GM19324 (cell line): ENCODE measurements around the gene ERFL.

ENCODE experiments used
- ATAC-seq: cut with Tn5 transposase; IDR thresholded peaks from one replicate; pipeline ENCODE4 v1.9.1; 2021; ENCODE audit warnings: mild to moderate bottlenecking, moderate library complexity; ENCODE audit not compliant: unreplicated experiment, low FRiP score

Gene ERFL

GRCh38 chr19:41928221-41928683 lies at the start of gene ERFL:
Gene ERFL (minus strand): TSS chr19:41928449. CDS start chr19:41912919, 15,530 bp downstream.
- no peak for ATAC-seq

GRCh38 chr19:41977916-41978315 lies 49.7 kb upstream of the ERFL start:
- ATAC-seq, result no peak

GRCh38 chr19:41974652-41975051 lies 46.4 kb upstream of the ERFL start:
- no peak for ATAC-seq

DNA sequence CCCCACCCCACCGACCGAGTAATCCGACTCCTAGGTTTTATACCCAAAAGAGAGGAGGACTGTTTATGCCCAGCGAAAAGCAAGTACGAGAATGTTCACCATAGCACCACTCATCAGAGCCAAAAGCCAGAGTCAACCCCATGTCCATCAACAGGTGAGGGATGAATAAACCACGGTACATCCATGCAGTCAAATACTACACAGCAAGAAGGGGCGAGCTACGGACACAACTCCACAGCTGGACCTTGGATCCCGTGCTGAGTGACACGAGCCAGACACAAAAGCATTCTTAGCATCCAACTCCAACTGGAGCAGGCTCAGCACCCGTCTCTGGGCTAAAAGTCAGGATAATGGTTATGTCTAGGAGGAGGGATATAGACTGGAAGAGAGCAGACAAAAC lies 43.1 kb upstream of the ERFL start:
- no peak for ATAC-seq

GRCh38 chr19:41969772-41970458 lies 41.7 kb upstream of the ERFL start:
- ATAC-seq, result no peak

DNA sequence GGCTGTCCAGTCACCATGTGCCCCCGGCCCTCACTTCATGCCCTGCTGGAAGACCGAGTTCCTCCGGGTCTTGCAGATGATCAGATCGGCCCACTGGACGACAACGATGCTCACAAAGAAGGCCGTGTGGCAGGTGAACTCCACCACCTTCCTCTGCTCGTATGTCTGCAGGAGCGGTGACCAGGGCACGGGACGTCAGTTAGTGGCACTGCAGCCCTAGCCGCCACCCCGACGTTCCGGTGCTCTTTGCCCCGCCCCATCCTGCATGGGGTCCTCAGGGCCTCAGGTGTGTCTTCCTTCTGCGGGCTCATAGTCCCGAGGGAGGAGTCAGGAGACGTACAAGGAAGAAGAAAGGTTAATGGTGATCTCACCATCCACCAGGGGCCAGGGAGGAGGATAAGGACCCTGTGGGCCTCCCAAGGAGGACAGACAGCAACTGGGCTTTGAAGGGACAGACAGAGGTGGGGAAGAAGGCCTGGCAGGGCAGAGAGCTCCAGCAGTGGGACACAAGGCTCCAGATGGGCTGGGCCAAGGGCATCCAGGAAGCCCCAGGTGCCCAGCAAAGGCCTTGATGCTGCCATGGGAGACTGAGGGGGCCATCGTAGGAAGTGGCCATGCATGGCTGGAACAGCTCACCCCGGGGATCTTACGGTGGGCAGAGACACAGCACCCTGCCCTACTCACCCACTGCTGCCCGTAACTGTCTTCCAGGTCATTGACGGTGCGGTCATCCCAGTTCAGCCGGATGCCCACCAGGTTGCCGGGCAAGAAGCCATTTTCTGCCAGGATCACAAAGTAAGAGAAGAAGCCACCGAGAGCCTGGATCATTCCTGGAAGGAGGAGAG lies 40.7 kb upstream of the ERFL start:
- ATAC-seq, result no peak

DNA sequence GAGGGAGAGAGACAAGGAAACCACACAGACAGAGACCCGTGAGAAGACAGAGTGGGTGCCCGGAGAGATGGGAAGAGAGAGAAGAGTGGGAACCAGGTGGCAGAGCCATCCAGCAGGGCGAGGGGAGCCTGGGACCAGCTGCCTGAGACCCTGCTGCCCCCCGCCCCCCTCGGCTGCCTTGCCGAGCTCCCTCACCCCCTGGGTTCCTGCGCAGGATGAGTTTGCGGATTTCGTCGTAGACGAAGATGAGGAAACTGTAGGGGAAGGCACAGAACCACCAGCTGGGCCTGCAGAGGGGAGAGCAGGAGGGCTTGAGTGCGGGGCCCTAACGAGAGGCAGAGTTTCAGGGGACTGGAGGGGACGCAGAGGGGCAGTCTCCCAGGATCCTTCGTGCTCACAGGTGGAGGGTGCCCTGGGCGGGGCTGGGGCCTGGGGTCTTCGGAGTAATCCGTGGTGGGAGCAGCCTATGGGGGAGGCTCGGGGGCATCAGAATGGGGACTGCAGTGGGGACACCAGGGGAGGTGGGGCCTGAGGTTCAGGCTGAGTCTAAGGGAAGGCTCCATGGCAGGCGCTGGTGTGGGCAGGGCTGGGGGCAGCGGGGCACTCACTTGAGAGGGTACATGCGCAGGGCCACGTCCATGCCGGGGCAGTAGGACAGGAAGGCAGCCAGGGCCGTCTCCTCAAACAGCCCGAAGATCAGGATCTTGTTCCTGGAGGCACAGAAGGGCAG lies 39.0 kb upstream of the ERFL start:
- ATAC-seq, result no peak

DNA sequence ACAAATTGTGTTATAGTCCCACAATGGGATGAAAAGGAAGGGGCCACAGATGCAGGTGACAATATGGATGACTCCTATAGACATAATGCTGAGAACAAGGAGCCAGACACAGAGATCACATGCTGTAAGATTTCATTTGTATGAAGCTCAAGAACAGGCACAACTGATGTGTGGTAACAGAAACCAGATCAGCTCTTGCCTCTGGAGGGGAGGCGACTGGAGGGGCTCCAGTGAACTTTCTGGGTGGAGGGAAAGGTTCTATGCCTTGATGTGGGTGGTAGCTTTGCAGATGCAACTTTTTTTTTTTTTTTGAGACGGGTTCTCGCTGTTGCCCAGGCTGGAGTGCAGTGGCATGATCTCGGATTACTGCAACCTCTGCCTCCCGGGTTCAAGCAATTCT lies 36.9 kb upstream of the ERFL start:
- ATAC-seq, result no peak

DNA sequence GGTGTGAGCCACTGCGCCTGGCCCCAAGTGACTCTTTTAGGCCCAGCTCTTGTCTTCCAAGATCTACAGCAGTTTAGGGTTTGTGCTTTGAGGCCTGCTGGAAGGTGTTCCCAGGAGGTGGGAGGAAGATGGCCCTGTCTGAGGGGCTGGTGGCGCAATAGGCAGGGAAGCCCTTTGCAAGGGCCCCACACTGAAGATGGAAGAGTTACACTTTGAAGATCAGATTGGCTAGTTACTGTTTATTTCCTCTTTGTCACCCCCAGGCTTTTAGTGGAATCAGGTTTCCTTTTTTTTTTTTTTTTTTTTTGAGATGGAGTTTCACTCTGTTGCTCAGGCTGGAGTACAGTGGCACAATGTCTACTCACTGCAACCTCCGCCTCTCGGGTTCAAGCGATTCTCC lies 32.7 kb upstream of the ERFL start:
- ATAC-seq, result no peak

- ATAC-seq, result peak; percentile 82
Measured at GRCh38 chr19:41959056-41960053, 31.1 kb upstream of the ERFL start, which contains the start of gene RABAC1. Gene RABAC1 (minus strand): TSS chr19:41959321. CDS start chr19:41959292, 29 bp downstream.

DNA sequence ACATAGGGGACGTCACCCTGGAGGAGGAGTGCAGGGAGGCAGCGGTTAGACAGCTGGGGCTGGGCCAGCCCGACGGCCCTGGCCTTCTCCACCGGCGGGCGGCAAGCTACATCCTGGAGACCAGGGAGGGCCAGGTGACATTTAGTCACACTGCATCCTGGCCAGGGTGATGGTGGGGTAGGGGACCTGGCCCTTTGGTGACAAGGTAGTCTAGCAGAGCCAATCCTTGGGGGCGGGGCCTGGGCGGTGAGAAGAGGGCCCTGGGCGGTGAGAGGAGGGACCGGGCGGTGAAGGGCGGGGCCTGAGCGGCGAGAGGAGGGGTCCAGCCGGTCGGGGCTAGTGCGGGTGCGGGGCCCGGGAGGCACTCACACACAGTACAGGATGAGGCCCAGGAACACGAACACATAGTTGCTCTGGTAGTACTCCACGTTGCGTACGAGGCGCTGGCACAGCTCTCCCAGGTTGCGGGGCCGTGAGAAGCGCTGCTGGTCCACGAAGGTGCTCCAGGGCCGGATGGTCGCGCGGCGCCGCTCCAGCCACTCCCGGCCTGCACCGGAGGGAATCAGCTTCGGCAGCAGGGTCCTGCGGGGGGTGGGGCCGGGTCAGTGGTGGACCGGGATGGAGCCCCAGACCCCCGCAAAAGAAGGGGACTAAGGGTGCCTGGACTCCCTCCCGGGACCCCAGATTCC lies 30.3 kb upstream of the ERFL start:
- peak; percentile 50 for ATAC-seq

DNA sequence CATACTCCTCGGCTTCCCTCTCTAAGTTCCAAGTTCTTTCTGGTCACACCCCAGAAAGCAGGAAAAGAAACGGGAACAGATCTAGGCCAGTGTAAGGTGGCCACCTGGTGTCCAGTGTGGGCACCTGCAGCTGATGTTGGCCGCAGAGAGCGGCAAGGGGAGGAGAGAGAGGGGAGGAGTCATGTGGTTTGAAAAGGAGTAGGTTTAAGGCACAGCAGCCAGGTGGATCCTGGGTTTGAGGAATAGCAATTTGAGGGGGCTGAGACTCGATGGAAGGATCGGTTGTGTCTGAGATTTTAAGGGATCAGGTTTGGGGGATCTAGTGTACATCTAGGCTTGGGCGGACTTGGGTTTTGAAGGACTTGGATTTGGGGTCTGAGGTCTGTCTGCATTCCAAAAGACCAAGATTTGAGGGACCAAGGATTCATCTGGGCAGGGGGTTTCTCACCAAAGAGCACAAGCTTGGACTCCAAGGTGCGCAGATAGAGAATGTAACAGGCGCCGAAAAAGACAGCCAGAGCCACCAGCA lies 29.7 kb upstream of the ERFL start:
- peak; percentile 36 for ATAC-seq

DNA sequence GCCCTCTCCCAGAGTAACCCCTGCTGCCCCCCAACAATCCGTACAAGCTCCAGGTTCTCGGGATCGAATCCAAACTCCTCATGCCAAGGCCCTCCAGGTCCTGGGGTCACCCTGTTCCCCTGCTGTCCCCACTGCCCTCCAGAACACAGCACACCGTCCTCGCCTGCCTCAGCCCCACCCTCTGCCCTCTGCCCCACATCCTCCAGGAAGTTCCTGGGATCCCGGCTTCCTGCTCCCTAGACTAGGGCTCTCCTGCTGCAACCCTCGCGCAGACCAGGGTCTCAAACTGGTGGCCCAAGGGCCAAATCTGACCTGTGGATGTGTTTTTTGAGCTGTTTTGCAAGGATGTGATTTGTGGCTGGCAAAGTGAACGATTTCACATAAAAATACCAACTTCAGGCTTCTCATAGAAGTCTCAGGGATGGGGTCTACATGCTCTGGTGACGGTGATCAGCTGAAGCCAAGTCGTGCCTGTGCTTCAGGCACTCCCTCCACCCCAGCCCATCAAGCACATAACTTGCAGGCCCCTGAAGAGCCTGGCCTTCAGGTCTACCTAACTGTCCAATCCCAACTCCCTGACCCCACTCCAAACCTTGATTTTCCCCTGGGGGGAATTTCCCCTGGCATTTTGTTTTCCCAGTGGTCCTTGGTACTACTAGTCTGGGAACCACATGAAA lies 29.1 kb upstream of the ERFL start:
- ATAC-seq, result no peak

- no peak for ATAC-seq
Measured at GRCh38 chr19:41956621-41957020, 28.4 kb upstream of the ERFL start.

DNA sequence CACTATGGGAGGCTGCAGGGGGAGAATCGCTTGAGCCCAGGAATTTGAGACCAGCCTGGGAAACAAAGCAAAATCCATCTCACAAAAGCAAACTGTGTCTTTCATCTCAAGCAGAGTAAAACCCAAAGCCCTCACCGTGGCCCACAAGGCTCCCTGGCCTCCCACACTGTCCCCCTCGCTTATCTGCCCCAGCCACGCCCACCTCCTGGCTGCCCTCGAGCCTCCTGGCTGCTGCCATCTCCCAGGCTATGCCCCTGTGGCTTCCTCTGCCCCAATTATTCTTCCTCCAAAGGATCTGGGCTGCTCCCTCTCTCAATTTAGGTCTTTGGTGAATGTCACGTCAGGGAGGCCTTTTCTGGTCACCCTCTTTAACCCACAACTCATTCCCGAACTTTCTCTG lies 27.3 kb upstream of the ERFL start:
- no peak for ATAC-seq

GRCh38 chr19:41951686-41952172 lies 23.5 kb upstream of the ERFL start:
- ATAC-seq, result no peak

- ATAC-seq, result no peak
Measured at GRCh38 chr19:41947091-41947490, 18.8 kb upstream of the ERFL start.

GRCh38 chr19:41945135-41945766 lies 17.0 kb upstream of the ERFL start:
- peak; percentile 83 for ATAC-seq
